GM23338 (cell line): Measurements from ENCODE around the gene COL25A1. TPM values are rescaled to one million over a fixed set of nuclear protein-coding genes. Genes with fewer than 3 reads are reported as not detected.

Experiments used
- ATAC-seq: fragments of 200-7000 bp; cut with Tn5 transposase; 3 replicates; pipeline ENCODE4 v1.9.1; 2020
- DNase-seq: peaks from one replicate; pipeline ENCODE4 v3.0.0-alpha.2; 2015; ENCODE audit warnings: low spot score
- H2AFZ ChIP-seq: fragments of 200-600 bp; sonication (generic); 2 replicates; pipeline ENCODE4 v1.8.0; 2016; ENCODE audit warnings: antibody characterized with exemption, mild to moderate bottlenecking, moderate library complexity
- H3F3A ChIP-seq: fragments of 200-600 bp; sonication (generic); replicated peaks from 2 replicates; pipeline ENCODE4 v1.8.0; 2017; ENCODE audit warnings: antibody characterized with exemption, mixed run types, low read depth
- H3K27ac ChIP-seq: fragments of 200-600 bp; sonication (generic); 2 replicates; pipeline ENCODE4 v1.6.1; 2016; ENCODE audit warnings: low read depth
- H3K27me3 ChIP-seq: fragments of 200-600 bp; sonication (generic); 2 replicates; pipeline ENCODE4 v1.8.0; 2016; ENCODE audit warnings: mild to moderate bottlenecking, mixed run types, moderate library complexity; ENCODE audit not compliant: insufficient read depth
- H3K36me3 ChIP-seq: fragments of 200-600 bp; sonication (generic); 2 replicates; pipeline ENCODE4 v1.8.0; 2016; ENCODE audit warnings: mild to moderate bottlenecking; ENCODE audit not compliant: insufficient read depth
- H3K4me1 ChIP-seq: fragments of 200-600 bp; sonication (generic); 2 replicates; pipeline ENCODE4 v1.8.0; 2016; ENCODE audit warnings: mild to moderate bottlenecking, moderate library complexity; ENCODE audit not compliant: insufficient read depth
- H3K4me2 ChIP-seq: fragments of 200-600 bp; sonication (generic); 2 replicates; pipeline ENCODE4 v1.7.1; 2017; ENCODE audit warnings: mixed run types
- H3K4me3 ChIP-seq: fragments of 200-600 bp; sonication (generic); 2 replicates; pipeline ENCODE4 v1.6.1; 2016; ENCODE audit warnings: mixed run types
- H3K79me2 ChIP-seq: fragments of 200-600 bp; sonication (generic); replicated peaks from 2 replicates; pipeline ENCODE4 v1.8.0; 2017; ENCODE audit warnings: mild to moderate bottlenecking; ENCODE audit not compliant: insufficient read depth
- H3K9me2 ChIP-seq: fragments of 200-600 bp; sonication (generic); 2 replicates; pipeline ENCODE4 v1.8.0; 2017; ENCODE audit not compliant: insufficient read depth
- H4K20me1 ChIP-seq: fragments of 200-600 bp; sonication (generic); replicated peaks from 2 replicates; pipeline ENCODE4 v1.8.0; 2017; ENCODE audit warnings: mild to moderate bottlenecking; ENCODE audit not compliant: insufficient read depth
- H3K27ac Mint-ChIP-seq: 2 replicates; pipeline ENCODE4 v1.8.0; 2020; ENCODE audit warnings: inconsistent platforms, mild to moderate bottlenecking, moderate library complexity, mixed read lengths
- H3K27me3 Mint-ChIP-seq: 3 replicates; pipeline ENCODE4 v1.8.0; 2022; ENCODE audit warnings: low read depth, mild to moderate bottlenecking, moderate library complexity, mixed read lengths, inconsistent platforms; ENCODE audit not compliant: insufficient read depth, poor library complexity
- H3K36me3 Mint-ChIP-seq: 3 replicates; pipeline ENCODE4 v1.8.0; 2021; ENCODE audit warnings: low read depth, mild to moderate bottlenecking, inconsistent platforms, moderate library complexity, mixed read lengths
- H3K4me1 Mint-ChIP-seq: 3 replicates; pipeline ENCODE4 v1.8.0; 2020; ENCODE audit warnings: mild to moderate bottlenecking, inconsistent platforms, mixed read lengths
- H3K4me3 Mint-ChIP-seq: 3 replicates; pipeline ENCODE4 v1.8.0; 2021; ENCODE audit warnings: moderate library complexity, mild to moderate bottlenecking, inconsistent platforms, mixed read lengths
- H3K9me3 Mint-ChIP-seq: 3 replicates; pipeline ENCODE4 v1.8.0; 2020; ENCODE audit warnings: moderate library complexity, mild to moderate bottlenecking, inconsistent platforms, mixed read lengths
- CREB1 ChIP-seq: fragments of 250-450 bp; sonication (Bioruptor Pico); IDR thresholded peaks from 2 replicates; pipeline ENCODE4 v1.5.0; 2020; ENCODE audit warnings: low read depth, mild to moderate bottlenecking, moderate library complexity
- EZH2 ChIP-seq: fragments of 200-600 bp; sonication (generic); IDR thresholded peaks from one replicate; pipeline ENCODE4 v1.8.0; 2017; ENCODE audit warnings: antibody characterized with exemption, mild to moderate bottlenecking, low read depth; ENCODE audit not compliant: unreplicated experiment
- JUNB ChIP-seq: IDR thresholded peaks from one replicate; pipeline ENCODE4 v1.6.1; 2016; ENCODE audit warnings: antibody characterized with exemption; ENCODE audit not compliant: unreplicated experiment
- NANOG ChIP-seq: IDR thresholded peaks from 2 replicates; pipeline ENCODE4 v1.6.1; 2016; ENCODE audit warnings: antibody characterized with exemption, borderline replicate concordance
- POLR2AphosphoS5 ChIP-seq: IDR thresholded peaks from 2 replicates; pipeline ENCODE4 v1.6.1; 2016; ENCODE audit warnings: antibody characterized with exemption, low read depth
- STAT1 ChIP-seq: IDR thresholded peaks from one replicate; pipeline ENCODE4 v1.6.1; 2016; ENCODE audit warnings: antibody characterized with exemption; ENCODE audit not compliant: unreplicated experiment
- ZNF114 ChIP-seq: fragments of 250-450 bp; sonication (Bioruptor Pico); IDR thresholded peaks from 2 replicates; pipeline ENCODE4 v1.5.0; 2020; ENCODE audit warnings: mild to moderate bottlenecking, moderate library complexity
- polyA plus RNA-seq: library from polyadenylated mRNA; unstranded; fragments of >200 nt; fragmentation: Nextera tagmentation; extraction: Ambion mirVana; gene quantifications from 2 replicates; pipeline ENCODE4 v1.2.1, GENCODE V29; 2016
- total RNA-seq: library from RNA; depleted of rRNA; stranded (reverse); fragments of >200 nt; shearing (Covaris generic); gene quantifications from 2 replicates; pipeline ENCODE4 v1.2.3, GENCODE V29; 2014
- TF ChIP-seq, protein P1 (sequence below): IDR thresholded peaks from 2 replicates; pipeline ENCODE4 v1.6.1; 2016; ENCODE audit warnings: antibody characterized with exemption
- TF ChIP-seq, protein P2 (sequence below): fragments of 250-450 bp; sonication (Bioruptor Pico); IDR thresholded peaks from 2 replicates; pipeline ENCODE4 v1.5.0; 2020; ENCODE audit warnings: mild to moderate bottlenecking, moderate library complexity
- TF ChIP-seq, protein P3 (sequence below): IDR thresholded peaks from one replicate; pipeline ENCODE4 v1.6.1; 2018; ENCODE audit warnings: antibody characterized with exemption; ENCODE audit not compliant: unreplicated experiment

COL25A1 gene
- total and polyA plus RNA-seq, 2 experiments from 2014 or later: 3.9 to 5.6 TPM

DNA sequence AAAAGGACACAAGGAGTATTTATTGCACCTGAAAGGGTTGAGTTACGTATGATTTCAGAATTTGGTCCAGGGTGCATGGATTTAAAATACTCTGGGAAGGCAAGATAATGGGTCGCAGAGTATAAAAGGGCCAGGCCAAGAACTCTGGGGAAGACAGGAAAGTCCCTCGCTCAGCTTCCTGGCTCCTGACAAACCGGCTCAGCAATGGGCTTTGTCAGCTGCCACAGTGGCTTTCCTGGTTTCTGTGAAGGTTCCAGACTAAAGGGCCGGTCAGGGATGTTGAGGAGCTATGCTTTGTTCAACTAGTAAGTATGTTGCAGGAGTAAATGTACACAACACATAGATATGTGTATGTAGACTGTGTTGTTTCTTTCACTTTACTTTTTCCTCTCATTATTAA is 385.2 kb downstream of the COL25A1 start:
- Mint-ChIP-seq H3K27me3 (no peaks in the 10 kb centered on the region), H3K27ac (peak overlapping the region; percentile 22; the same call in 1 of the 2 replicates), H3K4me1 (peaks cover 20% of the 10 kb centered on the region; the same call in 2 of the 3 replicates), H3K4me3 (no peak overlapping the region), H3K36me3 (no peaks in the 10 kb centered on the region), H3K9me3 (no peaks in the 10 kb centered on the region)
- Histone ChIP-seq H3F3A (no peaks in the 10 kb centered on the region), H3K79me2 (no peaks in the 10 kb centered on the region), H4K20me1 (no peaks in the 10 kb centered on the region), H3K4me1 (no peaks in the 10 kb centered on the region), H3K27ac (no peak overlapping the region), H3K4me3 (no peak overlapping the region), H3K9me2 (no peaks in the 10 kb centered on the region), H2AFZ (no peak overlapping the region), H3K4me2 (no peak overlapping the region), H3K36me3 (no peaks in the 10 kb centered on the region), H3K27me3 (no peaks in the 10 kb centered on the region)
- DNase-seq: peak; percentile 35
- TF ChIP-seq, protein P1, sequence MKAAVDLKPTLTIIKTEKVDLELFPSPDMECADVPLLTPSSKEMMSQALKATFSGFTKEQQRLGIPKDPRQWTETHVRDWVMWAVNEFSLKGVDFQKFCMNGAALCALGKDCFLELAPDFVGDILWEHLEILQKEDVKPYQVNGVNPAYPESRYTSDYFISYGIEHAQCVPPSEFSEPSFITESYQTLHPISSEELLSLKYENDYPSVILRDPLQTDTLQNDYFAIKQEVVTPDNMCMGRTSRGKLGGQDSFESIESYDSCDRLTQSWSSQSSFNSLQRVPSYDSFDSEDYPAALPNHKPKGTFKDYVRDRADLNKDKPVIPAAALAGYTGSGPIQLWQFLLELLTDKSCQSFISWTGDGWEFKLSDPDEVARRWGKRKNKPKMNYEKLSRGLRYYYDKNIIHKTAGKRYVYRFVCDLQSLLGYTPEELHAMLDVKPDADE: no peak
- no peak for TF ChIP-seq JUNB
- no peak for TF ChIP-seq POLR2AphosphoS5
- TF ChIP-seq NANOG: no peak
- no peak for TF ChIP-seq EZH2
- TF ChIP-seq CREB1: no peak
- no peak for TF ChIP-seq STAT1
- TF ChIP-seq, protein P2, sequence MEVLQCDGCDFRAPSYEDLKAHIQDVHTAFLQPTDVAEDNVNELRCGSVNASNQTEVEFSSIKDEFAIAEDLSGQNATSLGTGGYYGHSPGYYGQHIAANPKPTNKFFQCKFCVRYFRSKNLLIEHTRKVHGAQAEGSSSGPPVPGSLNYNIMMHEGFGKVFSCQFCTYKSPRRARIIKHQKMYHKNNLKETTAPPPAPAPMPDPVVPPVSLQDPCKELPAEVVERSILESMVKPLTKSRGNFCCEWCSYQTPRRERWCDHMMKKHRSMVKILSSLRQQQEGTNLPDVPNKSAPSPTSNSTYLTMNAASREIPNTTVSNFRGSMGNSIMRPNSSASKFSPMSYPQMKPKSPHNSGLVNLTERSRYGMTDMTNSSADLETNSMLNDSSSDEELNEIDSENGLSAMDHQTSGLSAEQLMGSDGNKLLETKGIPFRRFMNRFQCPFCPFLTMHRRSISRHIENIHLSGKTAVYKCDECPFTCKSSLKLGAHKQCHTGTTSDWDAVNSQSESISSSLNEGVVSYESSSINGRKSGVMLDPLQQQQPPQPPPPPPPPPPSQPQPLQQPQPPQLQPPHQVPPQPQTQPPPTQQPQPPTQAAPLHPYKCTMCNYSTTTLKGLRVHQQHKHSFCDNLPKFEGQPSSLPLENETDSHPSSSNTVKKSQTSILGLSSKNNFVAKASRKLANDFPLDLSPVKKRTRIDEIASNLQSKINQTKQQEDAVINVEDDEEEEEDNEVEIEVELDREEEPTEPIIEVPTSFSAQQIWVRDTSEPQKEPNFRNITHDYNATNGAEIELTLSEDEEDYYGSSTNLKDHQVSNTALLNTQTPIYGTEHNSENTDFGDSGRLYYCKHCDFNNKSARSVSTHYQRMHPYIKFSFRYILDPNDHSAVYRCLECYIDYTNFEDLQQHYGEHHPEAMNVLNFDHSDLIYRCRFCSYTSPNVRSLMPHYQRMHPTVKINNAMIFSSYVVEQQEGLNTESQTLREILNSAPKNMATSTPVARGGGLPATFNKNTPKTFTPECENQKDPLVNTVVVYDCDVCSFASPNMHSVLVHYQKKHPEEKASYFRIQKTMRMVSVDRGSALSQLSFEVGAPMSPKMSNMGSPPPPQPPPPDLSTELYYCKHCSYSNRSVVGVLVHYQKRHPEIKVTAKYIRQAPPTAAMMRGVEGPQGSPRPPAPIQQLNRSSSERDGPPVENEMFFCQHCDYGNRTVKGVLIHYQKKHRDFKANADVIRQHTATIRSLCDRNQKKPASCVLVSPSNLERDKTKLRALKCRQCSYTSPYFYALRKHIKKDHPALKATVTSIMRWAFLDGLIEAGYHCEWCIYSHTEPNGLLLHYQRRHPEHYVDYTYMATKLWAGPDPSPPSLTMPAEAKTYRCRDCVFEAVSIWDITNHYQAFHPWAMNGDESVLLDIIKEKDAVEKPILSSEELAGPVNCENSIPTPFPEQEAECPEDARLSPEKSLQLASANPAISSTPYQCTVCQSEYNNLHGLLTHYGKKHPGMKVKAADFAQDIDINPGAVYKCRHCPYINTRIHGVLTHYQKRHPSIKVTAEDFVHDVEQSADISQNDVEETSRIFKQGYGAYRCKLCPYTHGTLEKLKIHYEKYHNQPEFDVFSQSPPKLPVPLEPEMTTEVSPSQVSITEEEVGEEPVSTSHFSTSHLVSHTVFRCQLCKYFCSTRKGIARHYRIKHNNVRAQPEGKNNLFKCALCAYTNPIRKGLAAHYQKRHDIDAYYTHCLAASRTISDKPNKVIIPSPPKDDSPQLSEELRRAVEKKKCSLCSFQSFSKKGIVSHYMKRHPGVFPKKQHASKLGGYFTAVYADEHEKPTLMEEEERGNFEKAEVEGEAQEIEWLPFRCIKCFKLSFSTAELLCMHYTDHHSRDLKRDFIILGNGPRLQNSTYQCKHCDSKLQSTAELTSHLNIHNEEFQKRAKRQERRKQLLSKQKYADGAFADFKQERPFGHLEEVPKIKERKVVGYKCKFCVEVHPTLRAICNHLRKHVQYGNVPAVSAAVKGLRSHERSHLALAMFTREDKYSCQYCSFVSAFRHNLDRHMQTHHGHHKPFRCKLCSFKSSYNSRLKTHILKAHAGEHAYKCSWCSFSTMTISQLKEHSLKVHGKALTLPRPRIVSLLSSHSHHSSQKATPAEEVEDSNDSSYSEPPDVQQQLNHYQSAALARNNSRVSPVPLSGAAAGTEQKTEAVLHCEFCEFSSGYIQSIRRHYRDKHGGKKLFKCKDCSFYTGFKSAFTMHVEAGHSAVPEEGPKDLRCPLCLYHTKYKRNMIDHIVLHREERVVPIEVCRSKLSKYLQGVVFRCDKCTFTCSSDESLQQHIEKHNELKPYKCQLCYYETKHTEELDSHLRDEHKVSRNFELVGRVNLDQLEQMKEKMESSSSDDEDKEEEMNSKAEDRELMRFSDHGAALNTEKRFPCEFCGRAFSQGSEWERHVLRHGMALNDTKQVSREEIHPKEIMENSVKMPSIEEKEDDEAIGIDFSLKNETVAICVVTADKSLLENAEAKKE (CRISPR knock-in tag): no peak
- TF ChIP-seq, protein P3, sequence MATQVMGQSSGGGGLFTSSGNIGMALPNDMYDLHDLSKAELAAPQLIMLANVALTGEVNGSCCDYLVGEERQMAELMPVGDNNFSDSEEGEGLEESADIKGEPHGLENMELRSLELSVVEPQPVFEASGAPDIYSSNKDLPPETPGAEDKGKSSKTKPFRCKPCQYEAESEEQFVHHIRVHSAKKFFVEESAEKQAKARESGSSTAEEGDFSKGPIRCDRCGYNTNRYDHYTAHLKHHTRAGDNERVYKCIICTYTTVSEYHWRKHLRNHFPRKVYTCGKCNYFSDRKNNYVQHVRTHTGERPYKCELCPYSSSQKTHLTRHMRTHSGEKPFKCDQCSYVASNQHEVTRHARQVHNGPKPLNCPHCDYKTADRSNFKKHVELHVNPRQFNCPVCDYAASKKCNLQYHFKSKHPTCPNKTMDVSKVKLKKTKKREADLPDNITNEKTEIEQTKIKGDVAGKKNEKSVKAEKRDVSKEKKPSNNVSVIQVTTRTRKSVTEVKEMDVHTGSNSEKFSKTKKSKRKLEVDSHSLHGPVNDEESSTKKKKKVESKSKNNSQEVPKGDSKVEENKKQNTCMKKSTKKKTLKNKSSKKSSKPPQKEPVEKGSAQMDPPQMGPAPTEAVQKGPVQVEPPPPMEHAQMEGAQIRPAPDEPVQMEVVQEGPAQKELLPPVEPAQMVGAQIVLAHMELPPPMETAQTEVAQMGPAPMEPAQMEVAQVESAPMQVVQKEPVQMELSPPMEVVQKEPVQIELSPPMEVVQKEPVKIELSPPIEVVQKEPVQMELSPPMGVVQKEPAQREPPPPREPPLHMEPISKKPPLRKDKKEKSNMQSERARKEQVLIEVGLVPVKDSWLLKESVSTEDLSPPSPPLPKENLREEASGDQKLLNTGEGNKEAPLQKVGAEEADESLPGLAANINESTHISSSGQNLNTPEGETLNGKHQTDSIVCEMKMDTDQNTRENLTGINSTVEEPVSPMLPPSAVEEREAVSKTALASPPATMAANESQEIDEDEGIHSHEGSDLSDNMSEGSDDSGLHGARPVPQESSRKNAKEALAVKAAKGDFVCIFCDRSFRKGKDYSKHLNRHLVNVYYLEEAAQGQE: no peak
- TF ChIP-seq ZNF114 (CRISPR knock-in tag): no peak
- peak; percentile 84 for ATAC-seq
